ENCODE measurements around the gene TSPAN17.

TSPAN17 gene

DNA sequence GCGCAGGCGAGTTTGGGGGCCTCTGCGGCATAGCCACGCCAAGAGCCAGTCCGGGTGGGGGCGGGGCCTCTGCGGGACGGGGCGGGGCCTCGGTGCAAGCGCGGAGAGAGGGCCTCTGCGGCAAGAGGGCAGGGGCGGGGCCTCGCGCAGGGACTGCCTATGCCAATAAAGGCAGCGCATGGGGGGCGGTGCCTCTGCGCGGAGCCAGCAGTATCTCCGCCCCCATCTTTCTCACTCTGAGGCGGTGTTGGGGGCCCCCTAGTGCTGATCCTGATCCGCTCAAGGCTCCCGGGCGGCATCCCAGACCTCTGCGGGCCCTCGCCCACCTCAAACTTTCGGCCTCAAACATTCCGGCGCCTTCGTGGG, 28.1 kb upstream of the TSPAN17 start:
- no CpG with 5 or more reads among the region's 31 CpGs for WGBS (ENCODE audit: extremely low coverage, insufficient coverage, low lambda C conversion rate)
- H3K79me2 ChIP-seq (ENCODE audit: control insufficient read depth, insufficient read depth, low read length) = no peaks in the 10 kb centered on the region
- peaks cover 7% of the 10 kb centered on the region for H3K27me3 ChIP-seq (ENCODE audit: insufficient read depth, low read length, poor library complexity)
- no peak overlapping the region for H3K9ac ChIP-seq (ENCODE audit: low read length)
- no peak overlapping the region for H2BK5ac ChIP-seq (ENCODE audit: low read length)
- H3K4me3 ChIP-seq (ENCODE audit: low read length) = no peak overlapping the region
- no peak overlapping the region for H3K18ac ChIP-seq (ENCODE audit: low read length)
- H4K5ac ChIP-seq (ENCODE audit: low read length) = no peak overlapping the region
- no peaks in the 10 kb centered on the region for H3K36me3 ChIP-seq (ENCODE audit: control insufficient read depth, insufficient read depth, low read length)
- H2BK15ac ChIP-seq (replicated peaks; ENCODE audit: low read depth) = no peak overlapping the region
- no peaks in the 10 kb centered on the region for H3K79me1 ChIP-seq (ENCODE audit: low read length)
- H3K4me2 ChIP-seq (ENCODE audit: low read length) = peak overlapping the region; percentile 37
- DNase-seq = peak; percentile 95
- H3K23ac ChIP-seq (ENCODE audit: low read length) = no peak overlapping the region
- peak overlapping the region; percentile 6 for H3K56ac ChIP-seq (ENCODE audit: low read length)
- H3K4ac ChIP-seq (ENCODE audit: low read depth, low read length) = no peak overlapping the region
- H3K27ac ChIP-seq (ENCODE audit: low read depth, low read length) = no peak overlapping the region
- H2AK5ac ChIP-seq (ENCODE audit: low read length) = no peak overlapping the region
- H2BK120ac ChIP-seq (ENCODE audit: low read depth, low read length) = no peak overlapping the region
- no peak overlapping the region for H4K8ac ChIP-seq (ENCODE audit: low read depth, low read length)
- H3K4me1 ChIP-seq (ENCODE audit: control insufficient read depth, low read depth, low read length) = peaks cover 2% of the 10 kb centered on the region

DNA sequence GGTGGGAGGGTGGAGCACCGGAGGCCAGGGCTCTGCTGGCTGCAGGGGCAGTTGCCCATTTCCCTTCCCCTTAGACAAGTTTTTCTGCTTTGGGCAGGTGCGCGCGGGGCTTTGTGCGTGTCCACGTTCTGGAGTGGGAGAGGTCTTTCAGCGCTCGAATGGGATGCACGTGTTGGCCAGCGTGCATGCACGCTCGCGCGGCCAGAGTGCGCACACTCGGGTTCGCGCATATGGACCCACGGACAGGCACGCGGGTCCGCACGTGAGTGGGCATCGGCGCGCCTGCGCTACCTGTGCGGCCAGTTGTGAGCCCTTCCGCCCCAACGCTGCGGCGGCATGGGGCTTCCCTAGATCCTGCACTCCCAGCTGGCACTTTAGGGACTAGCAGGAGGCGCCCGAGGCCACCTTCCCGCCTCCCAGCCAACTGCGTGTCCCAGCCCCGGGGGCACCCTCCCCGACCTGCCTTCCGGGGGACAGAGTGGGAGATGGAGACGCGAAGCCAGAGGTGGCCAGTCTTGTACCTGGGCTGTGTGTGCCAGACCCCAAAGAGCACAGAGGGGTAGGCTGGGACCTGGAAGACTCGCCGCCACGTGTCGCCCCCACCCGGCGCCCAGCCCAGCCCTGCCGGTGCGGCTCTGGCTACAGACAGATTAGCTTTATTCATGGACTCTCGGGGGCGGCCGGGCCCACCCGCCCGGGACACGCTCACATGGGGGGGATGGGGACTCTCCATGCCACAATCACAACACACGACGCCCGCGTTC, 27.5 kb upstream of the TSPAN17 start:
- Histone ChIP-seq H3K18ac (ENCODE audit: low read length) (no peak overlapping the region), H3K4me3 (ENCODE audit: low read length) (no peak overlapping the region), H2BK120ac (ENCODE audit: low read depth, low read length) (no peak overlapping the region), H3K27me3 (ENCODE audit: insufficient read depth, low read length, poor library complexity) (peaks cover 7% of the 10 kb centered on the region), H3K4me2 (ENCODE audit: low read length) (peak overlapping the region; percentile 18), H3K27ac (ENCODE audit: low read depth, low read length) (no peak overlapping the region), H3K36me3 (ENCODE audit: control insufficient read depth, insufficient read depth, low read length) (no peaks in the 10 kb centered on the region), H4K8ac (ENCODE audit: low read depth, low read length) (no peak overlapping the region), H2BK5ac (ENCODE audit: low read length) (no peak overlapping the region), H3K4me1 (ENCODE audit: control insufficient read depth, low read depth, low read length) (peaks cover 2% of the 10 kb centered on the region), H4K5ac (ENCODE audit: low read length) (no peak overlapping the region), H2BK15ac (replicated peaks; ENCODE audit: low read depth) (no peak overlapping the region), H3K23ac (ENCODE audit: low read length) (no peak overlapping the region), H3K79me1 (ENCODE audit: low read length) (no peaks in the 10 kb centered on the region), H3K4ac (ENCODE audit: low read depth, low read length) (no peak overlapping the region), H3K79me2 (ENCODE audit: control insufficient read depth, insufficient read depth, low read length) (no peaks in the 10 kb centered on the region), H2AK5ac (ENCODE audit: low read length) (no peak overlapping the region), H3K56ac (ENCODE audit: low read length) (peak overlapping the region; percentile 37), H3K9ac (ENCODE audit: low read length) (no peak overlapping the region)
- no CpG with 5 or more reads among the region's 59 CpGs for WGBS (ENCODE audit: extremely low coverage, insufficient coverage, low lambda C conversion rate)
- no peak for DNase-seq

DNA sequence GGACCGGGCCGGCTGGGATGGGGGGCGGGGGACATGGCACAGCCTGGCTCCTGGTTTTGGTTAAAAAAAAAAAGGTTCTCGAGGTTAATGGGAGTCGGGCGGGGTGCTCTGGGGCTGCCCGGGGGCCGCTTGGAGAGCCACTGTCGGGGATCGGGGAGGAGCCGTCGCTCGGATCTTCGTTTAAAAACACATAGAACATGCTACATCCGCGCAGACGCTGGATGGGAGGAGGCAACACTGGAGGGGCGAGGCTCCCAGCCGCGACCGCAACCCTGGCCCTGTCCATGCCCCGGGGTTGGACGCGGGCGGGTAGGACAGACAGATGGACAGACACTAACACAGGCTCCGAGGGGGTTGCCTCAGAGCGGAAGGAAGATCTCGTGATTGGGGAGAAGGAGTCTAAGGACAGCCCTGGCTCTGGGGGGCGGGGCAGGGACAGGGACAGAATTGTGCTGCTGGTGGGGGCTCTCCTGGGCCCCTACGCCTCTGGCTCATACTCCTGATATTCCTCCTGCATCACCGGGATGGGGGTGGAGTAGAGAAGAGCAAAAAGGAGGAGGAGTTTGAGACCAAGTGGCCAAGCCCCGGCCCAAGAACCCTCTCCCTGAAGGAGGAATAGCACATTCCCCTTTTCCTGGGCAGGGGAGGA, 26.8 kb upstream of the TSPAN17 start:
- H4K5ac ChIP-seq (ENCODE audit: low read length) = no peak overlapping the region
- H3K4me2 ChIP-seq (ENCODE audit: low read length) = peak overlapping the region; percentile 38
- H3K9ac ChIP-seq (ENCODE audit: low read length) = no peak overlapping the region
- no peak overlapping the region for H3K23ac ChIP-seq (ENCODE audit: low read length)
- no CpG with 5 or more reads among the region's 32 CpGs for WGBS (ENCODE audit: extremely low coverage, insufficient coverage, low lambda C conversion rate)
- H2BK5ac ChIP-seq (ENCODE audit: low read length) = no peak overlapping the region
- no peak overlapping the region for H3K4me3 ChIP-seq (ENCODE audit: low read length)
- no peak overlapping the region for H2AK5ac ChIP-seq (ENCODE audit: low read length)
- H3K27me3 ChIP-seq (ENCODE audit: insufficient read depth, low read length, poor library complexity) = peaks cover 7% of the 10 kb centered on the region
- peak; percentile 56 for DNase-seq
- peaks cover 2% of the 10 kb centered on the region for H3K4me1 ChIP-seq (ENCODE audit: control insufficient read depth, low read depth, low read length)
- H3K36me3 ChIP-seq (ENCODE audit: control insufficient read depth, insufficient read depth, low read length) = no peaks in the 10 kb centered on the region
- no peak overlapping the region for H3K4ac ChIP-seq (ENCODE audit: low read depth, low read length)
- H3K79me2 ChIP-seq (ENCODE audit: control insufficient read depth, insufficient read depth, low read length) = no peaks in the 10 kb centered on the region
- no peak overlapping the region for H4K8ac ChIP-seq (ENCODE audit: low read depth, low read length)
- no peak overlapping the region for H3K27ac ChIP-seq (ENCODE audit: low read depth, low read length)
- H2BK120ac ChIP-seq (ENCODE audit: low read depth, low read length) = no peak overlapping the region
- no peak overlapping the region for H2BK15ac ChIP-seq (replicated peaks; ENCODE audit: low read depth)
- no peaks in the 10 kb centered on the region for H3K79me1 ChIP-seq (ENCODE audit: low read length)
- H3K56ac ChIP-seq (ENCODE audit: low read length) = peak overlapping the region; percentile 56
- H3K18ac ChIP-seq (ENCODE audit: low read length) = no peak overlapping the region

DNA sequence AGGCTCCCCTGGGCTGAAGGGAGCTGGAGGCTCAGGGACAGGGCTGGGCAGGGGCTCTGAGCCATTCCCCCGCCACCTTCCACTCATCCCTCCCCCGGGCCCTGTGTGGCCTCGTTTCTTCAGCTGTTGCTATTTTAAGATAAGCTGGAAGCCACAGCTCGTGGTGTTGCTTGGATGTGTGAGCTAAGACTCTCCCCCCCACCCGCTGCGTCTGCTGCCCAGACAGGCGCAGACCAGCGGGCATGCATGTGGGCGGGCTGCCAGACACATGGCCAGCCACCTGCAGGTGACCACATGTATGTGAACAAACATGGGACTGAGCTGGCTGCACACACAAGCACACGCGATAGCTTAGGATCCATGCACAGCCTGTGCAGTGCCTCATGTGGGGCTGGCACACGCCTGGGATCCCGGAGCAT, 25.6 kb upstream of the TSPAN17 start:
- H3K18ac ChIP-seq (ENCODE audit: low read length) = no peak overlapping the region
- no peak overlapping the region for H2AK5ac ChIP-seq (ENCODE audit: low read length)
- H3K9ac ChIP-seq (ENCODE audit: low read length) = no peak overlapping the region
- H3K4ac ChIP-seq (ENCODE audit: low read depth, low read length) = no peak overlapping the region
- no peak overlapping the region for H2BK15ac ChIP-seq (replicated peaks; ENCODE audit: low read depth)
- no peak overlapping the region for H3K4me2 ChIP-seq (ENCODE audit: low read length)
- H4K8ac ChIP-seq (ENCODE audit: low read depth, low read length) = no peak overlapping the region
- no peak overlapping the region for H3K4me3 ChIP-seq (ENCODE audit: low read length)
- H3K56ac ChIP-seq (ENCODE audit: low read length) = no peak overlapping the region
- H3K27ac ChIP-seq (ENCODE audit: low read depth, low read length) = no peak overlapping the region
- no CpG with 5 or more reads among the region's 13 CpGs for WGBS (ENCODE audit: extremely low coverage, insufficient coverage, low lambda C conversion rate)
- no peak overlapping the region for H2BK120ac ChIP-seq (ENCODE audit: low read depth, low read length)
- H2BK5ac ChIP-seq (ENCODE audit: low read length) = no peak overlapping the region
- H3K79me1 ChIP-seq (ENCODE audit: low read length) = no peaks in the 10 kb centered on the region
- H4K5ac ChIP-seq (ENCODE audit: low read length) = no peak overlapping the region
- H3K23ac ChIP-seq (ENCODE audit: low read length) = no peak overlapping the region
- H3K36me3 ChIP-seq (ENCODE audit: control insufficient read depth, insufficient read depth, low read length) = no peaks in the 10 kb centered on the region
- H3K4me1 ChIP-seq (ENCODE audit: control insufficient read depth, low read depth, low read length) = peaks cover 2% of the 10 kb centered on the region
- DNase-seq = no peak
- peaks cover 7% of the 10 kb centered on the region for H3K27me3 ChIP-seq (ENCODE audit: insufficient read depth, low read length, poor library complexity)
- no peaks in the 10 kb centered on the region for H3K79me2 ChIP-seq (ENCODE audit: control insufficient read depth, insufficient read depth, low read length)

DNA sequence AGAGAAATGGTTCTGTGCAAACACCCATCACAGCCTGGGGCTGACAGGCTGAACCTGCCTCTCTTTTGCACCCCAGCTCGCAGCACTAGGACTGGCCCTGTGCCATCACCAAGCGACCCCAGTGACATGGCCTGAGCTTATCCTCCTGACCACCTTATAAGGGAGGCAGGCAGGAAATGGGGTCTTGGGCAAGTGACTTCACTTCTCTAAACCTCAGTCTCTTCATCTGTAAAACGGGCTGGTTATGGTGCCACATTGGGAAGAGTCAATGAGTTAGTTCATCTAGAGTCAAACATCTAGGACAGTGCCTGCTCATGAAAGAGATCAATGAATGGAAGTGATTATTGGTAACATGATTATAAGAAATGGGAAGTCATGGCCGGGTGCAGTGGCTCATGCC, 23.1 kb upstream of the TSPAN17 start:
- Histone ChIP-seq H3K4me3 (ENCODE audit: low read length) (no peak overlapping the region), H3K4me1 (ENCODE audit: control insufficient read depth, low read depth, low read length) (peaks cover 2% of the 10 kb centered on the region), H3K4ac (ENCODE audit: low read depth, low read length) (no peak overlapping the region), H2BK15ac (replicated peaks; ENCODE audit: low read depth) (no peak overlapping the region), H3K36me3 (ENCODE audit: control insufficient read depth, insufficient read depth, low read length) (no peaks in the 10 kb centered on the region), H4K8ac (ENCODE audit: low read depth, low read length) (no peak overlapping the region), H3K27ac (ENCODE audit: low read depth, low read length) (no peak overlapping the region), H2AK5ac (ENCODE audit: low read length) (no peak overlapping the region), H3K79me2 (ENCODE audit: control insufficient read depth, insufficient read depth, low read length) (no peaks in the 10 kb centered on the region), H3K79me1 (ENCODE audit: low read length) (no peaks in the 10 kb centered on the region), H4K5ac (ENCODE audit: low read length) (no peak overlapping the region), H3K56ac (ENCODE audit: low read length) (no peak overlapping the region), H2BK5ac (ENCODE audit: low read length) (no peak overlapping the region), H3K18ac (ENCODE audit: low read length) (no peak overlapping the region), H2BK120ac (ENCODE audit: low read depth, low read length) (no peak overlapping the region), H3K4me2 (ENCODE audit: low read length) (no peak overlapping the region), H3K27me3 (ENCODE audit: insufficient read depth, low read length, poor library complexity) (peaks cover 7% of the 10 kb centered on the region), H3K9ac (ENCODE audit: low read length) (no peak overlapping the region), H3K23ac (ENCODE audit: low read length) (no peak overlapping the region)
- no CpG with 5 or more reads among the region's 4 CpGs for WGBS (ENCODE audit: extremely low coverage, insufficient coverage, low lambda C conversion rate)
- DNase-seq = no peak

Measured in mesendoderm (in vitro differentiated cells).